ENCODE results near the gene MGRN1.
"Not testable (repeated sequence)": the region's sequence is repeated elsewhere in the genome, so short reads cannot be mapped to it uniquely, and the experiment has no call there.

Gene MGRN1

GRCh38 chr16:4728676-4729075 is 104.0 kb downstream of the MGRN1 start:
- DNase-seq = no peak

DNA sequence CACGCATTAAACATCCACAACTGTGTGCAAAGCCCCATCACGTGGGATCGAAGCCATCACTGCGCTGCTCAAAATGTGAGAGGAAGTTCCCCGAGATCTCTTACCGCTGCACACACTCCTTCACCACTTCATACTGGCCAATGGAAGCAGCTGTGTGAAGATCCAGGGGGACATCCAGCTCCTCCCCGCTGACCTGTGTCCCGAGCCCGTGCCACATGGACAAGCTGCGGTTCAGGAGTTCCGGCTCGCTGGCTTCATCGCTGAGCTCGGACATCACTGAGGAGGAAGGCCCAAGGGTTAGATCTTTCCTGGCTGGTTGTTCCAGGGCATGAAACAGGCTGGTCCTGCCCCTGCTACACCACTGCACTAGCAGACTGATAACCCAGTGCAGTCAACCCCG is 105.2 kb downstream of the MGRN1 start:
- DNase-seq = no peak

GRCh38 chr16:4733211-4733742 is 108.7 kb downstream of the MGRN1 start:
- DNase-seq = no peak

DNA sequence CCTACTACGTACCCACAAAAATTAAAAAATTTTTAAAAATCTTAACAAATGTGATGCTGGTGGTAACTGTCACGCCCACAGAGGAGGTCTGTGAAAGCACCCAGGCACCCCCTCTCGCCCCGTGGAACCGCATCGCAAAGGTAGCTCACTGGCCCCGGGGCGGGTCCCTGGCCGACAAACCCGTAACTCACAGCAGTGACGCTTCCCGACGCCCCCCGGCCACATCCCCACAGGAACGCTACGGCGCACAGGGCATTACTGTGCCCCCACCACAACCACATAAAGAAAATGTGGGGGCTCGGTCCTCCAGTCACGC is 109.1 kb downstream of the MGRN1 start:
- DNase-seq = peak in 3 of 51 donors; percentile 26 to 45 (median 29)

- peak; percentile 43 to 98 (median 94) for DNase-seq
Observed at GRCh38 chr16:4734063-4734729, 109.6 kb downstream of the MGRN1 start, which contains the start of the genes ANKS3 and DNAAF8. Gene ANKS3, minus strand, starts transcription at chr16:4734271. Its CDS starts 4,122 bp downstream, at chr16:4730149. Gene DNAAF8, plus strand, starts transcription at chr16:4734537. Its CDS starts 1,978 bp downstream, at chr16:4736515.

DNA sequence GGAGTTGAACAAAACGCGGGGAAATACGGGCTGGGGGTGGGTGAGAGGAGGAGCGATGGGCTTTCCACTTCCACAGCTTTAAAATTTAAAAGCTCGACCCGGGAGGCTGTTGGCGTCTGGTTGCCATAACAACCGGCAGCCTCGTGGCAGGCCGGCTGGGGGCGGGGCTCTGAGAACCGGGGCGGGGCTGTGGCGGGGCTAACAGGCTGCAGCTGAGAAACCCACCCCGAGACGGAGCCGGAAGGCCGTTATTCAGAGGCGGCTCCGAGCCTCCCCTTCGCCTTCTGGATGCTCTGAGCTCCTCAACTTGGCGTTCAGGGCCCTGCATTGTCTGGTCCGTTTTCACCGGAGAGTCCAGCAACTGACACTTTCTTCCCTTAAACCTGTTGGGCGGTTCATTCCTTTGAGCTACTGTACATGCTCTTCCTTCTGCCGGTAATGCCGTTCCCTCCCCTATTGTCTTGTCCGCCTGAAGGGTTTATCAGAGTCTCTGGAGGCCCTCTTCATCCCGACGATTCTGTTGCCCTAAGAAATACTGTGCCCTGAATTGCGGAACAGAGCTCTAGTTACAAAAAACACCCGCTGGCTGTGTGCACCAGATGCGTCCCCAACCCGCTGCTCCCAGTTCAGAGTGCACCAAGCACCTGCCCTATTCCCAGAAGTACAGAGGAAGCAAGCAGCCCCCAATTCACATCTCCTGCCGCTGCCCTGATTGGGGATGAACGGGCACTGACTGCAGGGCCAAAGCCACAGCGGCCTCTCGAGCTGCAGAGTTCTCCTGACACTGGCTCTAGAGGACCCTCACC is 110.3 kb downstream of the MGRN1 start:
- DNase-seq = peak; percentile 12 to 86 (median 69)

GRCh38 chr16:4736546-4736945 is 111.9 kb downstream of the MGRN1 start:
- no peak for DNase-seq

- DNase-seq = no peak
Observed at GRCh38 chr16:4737545-4737944, 112.9 kb downstream of the MGRN1 start.

DNA sequence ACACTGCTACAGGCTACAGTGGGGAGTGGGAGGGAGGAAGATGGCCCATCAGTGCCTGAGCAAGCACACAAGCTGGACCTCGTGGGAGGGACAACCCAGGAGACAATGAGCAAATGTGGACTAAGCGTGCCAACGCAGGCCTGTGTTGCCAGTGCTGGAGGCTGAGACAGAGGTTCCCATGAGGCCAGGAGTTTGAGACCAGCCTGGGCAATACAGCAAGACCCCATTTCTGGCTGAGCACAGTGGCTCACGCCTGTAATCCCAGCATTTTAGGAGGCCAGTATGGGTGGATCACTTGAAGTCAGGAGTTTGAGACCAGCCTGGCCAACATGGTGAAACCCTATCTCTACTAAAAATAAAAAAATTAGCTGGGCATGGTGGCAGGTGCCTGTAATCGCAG is 113.7 kb downstream of the MGRN1 start:
- not testable (repeated sequence) for DNase-seq
